Mucosa of descending colon (tissue), 3 donors: ENCODE results near the gene FARP1. TPM values are rescaled to one million over a fixed set of nuclear protein-coding genes. Genes with fewer than 3 reads are reported as not detected.

Source experiments
- ATAC-seq: fragments of 200-7000 bp; cut with Tn5 transposase; one replicate; pipeline ENCODE4 v1.9.1; 2020; ENCODE audit warnings: mild to moderate bottlenecking, moderate library complexity
- DNase-seq, 3 donors: peaks; one replicate each; pipeline ENCODE4 v3.0.0-alpha.2; 2020
- H3K36me3 ChIP-seq: fragments of 200-600 bp; one replicate; pipeline ENCODE4 v1.8.0; 2021; ENCODE audit warnings: low read depth, mild to moderate bottlenecking
- H3K4me1 ChIP-seq: fragments of 200-600 bp; one replicate; pipeline ENCODE4 v1.8.0; 2021; ENCODE audit warnings: low read depth, mild to moderate bottlenecking
- H3K4me3 ChIP-seq: fragments of 200-600 bp; one replicate; pipeline ENCODE4 v1.8.0; 2021; ENCODE audit warnings: mild to moderate bottlenecking
- H3K9me3 ChIP-seq: fragments of 200-600 bp; one replicate; pipeline ENCODE4 v1.8.0; 2021; ENCODE audit warnings: mild to moderate bottlenecking
- CTCF ChIP-seq: fragments of 200-600 bp; IDR thresholded peaks from one replicate; pipeline ENCODE4 v1.8.0; 2022; ENCODE audit warnings: antibody characterized with exemption, mild to moderate bottlenecking
- intact Hi-C, 2 donors: fragments of 100-400 bp; cut with DNase I in 1 of 2; cut with micrococcal nuclease in 1 of 2; formaldehyde crosslinking; loops; one replicate each; pipeline versions ENCODE4 v1.11.0 to v1.11.1; 2022; cut with DNase I, micrococcal nuclease
- total RNA-seq, 3 donors: library from RNA; stranded (reverse); fragmentation: NEBNext Ultra II Directional in 2 of 3; extraction: Animal tissue kit (Norgen Biotek cat#: 25700) in 2 of 3; gene quantifications; one replicate each; pipeline versions ENCODE4 v1.2.1 to v1.2.4, GENCODE V29; 2021 to 2023
- donor health status: DM: no; HTN: no; CAD: no; lungs with moderate emphysema.
- donor health status: DM: no; HTN: no; CAD: no.
- donor health status: DM: no; HTN: yes; CAD: no.

FARP1 gene
- total RNA-seq, 3 donors from 2014 or later, result 44.4 to 111 (median 53.6) TPM

- no peak for ATAC-seq
These were observed 172.6 kb downstream of the FARP1 start for GRCh38 chr13:98315466-98315865.

DNA sequence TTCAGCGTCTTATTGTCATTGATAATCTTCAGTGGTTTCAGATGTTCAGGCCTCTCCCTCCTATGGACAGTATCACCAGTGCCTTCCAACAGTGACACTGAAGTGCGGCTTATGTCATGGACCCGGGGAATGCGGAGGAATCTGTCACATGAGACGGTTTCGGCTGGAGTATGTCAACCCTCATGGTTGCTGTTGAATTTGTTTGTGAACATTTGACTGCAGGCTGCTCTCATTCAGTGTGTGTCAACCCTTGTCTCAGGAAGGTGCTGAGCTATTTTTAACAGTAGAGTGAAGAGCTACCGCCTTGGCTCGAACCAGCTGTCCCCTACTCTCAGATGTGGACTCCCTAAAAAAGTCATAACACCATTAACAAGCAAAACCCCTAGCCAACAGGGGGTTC lies 173.0 kb downstream of the FARP1 start:
- intact Hi-C loops, result no loop called here
- ATAC-seq (no peak), DNase-seq (no peak)
- Histone ChIP-seq H3K36me3 (no peaks in the 10 kb centered on the region), H3K9me3 (no peaks in the 10 kb centered on the region), H3K4me3 (no peak overlapping the region), H3K4me1 (peaks cover 17% of the 10 kb centered on the region)
- no peak for TF ChIP-seq CTCF

More at GRCh38 chr13:98315466-98315865, 172.6 kb downstream of the FARP1 start:
- DNase-seq, result no peak
- no peaks in the 10 kb centered on the region for H3K9me3 ChIP-seq
- no peaks in the 10 kb centered on the region for H3K36me3 ChIP-seq
- peaks cover 20% of the 10 kb centered on the region for H3K4me1 ChIP-seq
- no peak overlapping the region for H3K4me3 ChIP-seq
- no peak for TF ChIP-seq CTCF
- intact Hi-C loops, result no loop called here

GRCh38 chr13:98317573-98318171 lies 174.8 kb downstream of the FARP1 start:
- H3K4me1 ChIP-seq, result peaks cover 8% of the 10 kb centered on the region
- no peak overlapping the region for H3K4me3 ChIP-seq
- no peak for TF ChIP-seq CTCF
- no peak for DNase-seq
- intact Hi-C loops, result no loop called here
- peak; percentile 58 for ATAC-seq
- H3K36me3 ChIP-seq, result no peaks in the 10 kb centered on the region
- no peaks in the 10 kb centered on the region for H3K9me3 ChIP-seq

DNA sequence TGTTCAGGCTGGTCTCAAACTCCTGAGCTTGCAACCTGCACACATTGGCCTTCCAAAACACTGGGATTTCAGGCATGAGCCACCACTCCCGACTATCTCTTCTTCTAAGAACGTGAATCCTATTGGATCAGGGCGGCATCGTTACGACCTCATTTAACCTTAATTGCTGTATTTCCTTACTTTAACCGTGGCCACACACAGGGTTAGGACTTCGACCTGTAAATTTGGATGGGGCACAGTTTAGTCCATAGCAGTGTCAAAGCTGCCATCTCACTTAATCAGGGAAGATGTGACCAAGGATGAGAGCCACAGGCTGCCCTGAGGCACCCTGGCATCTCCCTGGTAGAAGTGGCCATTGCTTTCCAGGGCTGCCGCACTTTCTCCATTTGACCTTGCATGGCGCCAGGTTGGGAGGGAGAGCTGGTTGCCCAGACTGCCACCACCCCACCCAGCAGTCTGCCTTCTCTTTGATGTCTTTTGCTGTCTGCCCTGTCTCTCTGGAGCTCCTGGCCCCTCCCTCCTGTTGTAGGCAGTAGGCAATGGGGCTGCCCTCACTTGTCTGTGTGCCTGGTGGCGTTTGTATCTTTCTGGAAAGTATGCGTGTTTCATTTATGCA lies 175.5 kb downstream of the FARP1 start:
- intact Hi-C loops, result no loop called here
- Histone ChIP-seq H3K9me3 (no peaks in the 10 kb centered on the region), H3K4me3 (no peak overlapping the region), H3K4me1 (peaks cover 4% of the 10 kb centered on the region), H3K36me3 (no peaks in the 10 kb centered on the region)
- TF ChIP-seq CTCF, result no peak
- ATAC-seq (no peak), DNase-seq (no peak)

DNA sequence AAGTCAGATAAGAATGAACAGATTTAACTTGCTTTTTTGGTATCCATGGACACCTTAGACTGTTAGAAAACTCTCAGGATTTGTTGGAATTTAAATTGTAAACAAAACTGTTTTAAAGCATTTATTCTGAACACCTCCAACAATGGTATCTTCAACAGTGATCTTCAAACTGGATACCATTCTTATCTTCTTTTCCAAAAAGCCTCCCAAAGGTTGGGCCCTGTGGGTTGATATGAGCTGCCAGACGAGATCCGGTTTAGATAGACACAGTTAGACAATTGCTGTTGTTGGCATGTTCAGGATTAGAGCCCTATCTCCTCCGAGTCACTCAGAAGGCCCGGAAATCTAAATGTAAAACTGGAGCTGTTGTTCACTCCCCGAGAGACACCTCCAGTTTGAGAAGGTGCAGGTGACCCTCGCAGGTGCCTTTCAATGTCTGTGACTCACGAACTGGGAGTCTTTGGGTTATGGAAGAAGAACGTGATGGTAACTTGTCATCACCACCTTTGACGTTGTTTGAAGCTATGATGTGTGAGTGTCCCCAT lies 177.7 kb downstream of the FARP1 start:
- DNase-seq (no peak), ATAC-seq (no peak)
- no peaks in the 10 kb centered on the region for H3K9me3 ChIP-seq
- no peaks in the 10 kb centered on the region for H3K36me3 ChIP-seq
- no peak overlapping the region for H3K4me3 ChIP-seq
- H3K4me1 ChIP-seq, result no peaks in the 10 kb centered on the region
- no peak for TF ChIP-seq CTCF
- intact Hi-C loops, result no loop called here
